Measurements from ENCODE around the gene VWF. TPM values are rescaled to one million over a fixed set of nuclear protein-coding genes. Genes with fewer than 3 reads are reported as not detected.

Gene VWF
- total RNA-seq, 2 experiments from 2014 or later, result not detected

DNA sequence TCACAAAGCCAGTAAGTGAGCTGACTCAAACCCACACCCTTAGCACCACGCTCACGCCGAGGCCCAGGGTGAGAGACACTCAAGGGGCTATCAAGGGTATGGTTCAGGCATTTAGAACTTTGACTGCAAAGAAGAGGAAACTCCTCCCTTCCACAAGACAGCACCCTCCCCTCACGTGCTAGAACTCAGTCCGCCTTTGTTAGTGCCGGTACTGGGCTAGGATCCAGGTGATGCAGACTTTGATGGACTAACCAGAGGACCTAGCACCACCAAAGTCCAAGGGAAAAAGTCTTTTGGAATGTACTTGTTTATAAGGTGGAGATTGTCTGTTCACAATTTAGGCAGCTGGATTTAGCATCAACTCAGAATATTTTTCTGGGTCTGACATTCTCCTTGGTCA is 33.7 kb downstream of the VWF start:
- H3K4me1 Mint-ChIP-seq, result no peaks in the 10 kb centered on the region
- no peak overlapping the region for H3K27ac Mint-ChIP-seq
- CTCF ChIA-PET, result no interaction called here
- H3K27me3 Mint-ChIP-seq, result peaks cover 17% of the 10 kb centered on the region
- H3K4me3 Mint-ChIP-seq, result no peak overlapping the region
- POLR2A ChIA-PET, result no interaction called here
- no peaks in the 10 kb centered on the region for H3K36me3 Mint-ChIP-seq (ENCODE audit: low read depth)
- DNase-seq, result no peak
- no peaks in the 10 kb centered on the region for H3K9me3 Mint-ChIP-seq

DNA sequence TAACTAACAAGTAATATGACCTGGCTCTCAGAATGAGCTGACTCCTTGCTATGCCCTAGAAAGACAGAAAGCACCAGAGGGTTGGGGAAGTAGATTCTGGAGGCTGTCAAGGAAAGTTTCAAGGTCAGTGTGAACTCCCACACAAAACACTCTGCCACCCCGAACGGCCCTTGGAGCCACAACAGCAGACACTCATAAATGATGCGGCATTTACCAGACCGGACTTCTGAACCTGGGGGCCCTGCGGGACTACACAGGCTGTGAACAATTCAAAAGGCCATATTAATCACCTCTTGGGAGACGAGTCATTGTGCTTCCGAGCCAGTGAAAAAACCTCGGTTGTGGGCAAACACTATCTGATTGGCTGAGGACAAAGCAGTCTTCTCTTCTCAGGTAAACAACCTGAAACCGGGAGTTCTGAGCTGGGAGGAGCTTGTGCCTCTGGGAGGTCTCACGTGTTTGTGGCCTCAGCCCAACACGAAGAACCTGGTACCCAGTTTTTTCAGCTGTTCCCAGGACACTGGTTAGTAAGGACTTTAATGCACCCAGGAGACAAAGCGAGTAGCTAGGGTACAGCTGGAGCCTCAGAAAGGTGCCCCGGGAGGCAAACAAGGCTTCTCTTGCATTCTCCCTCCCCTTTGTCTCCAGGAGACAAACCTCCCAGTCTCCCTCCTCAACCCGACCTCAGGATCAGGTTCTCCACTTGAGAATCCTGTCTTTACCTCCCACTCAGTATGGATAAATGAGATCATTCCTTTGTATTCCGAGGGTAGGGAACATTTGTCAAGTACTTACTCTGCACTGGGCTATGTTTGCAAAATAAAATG is 35.3 kb downstream of the VWF start:
- Mint-ChIP-seq H3K27me3 (peaks cover 17% of the 10 kb centered on the region), H3K4me1 (no peaks in the 10 kb centered on the region), H3K9me3 (no peaks in the 10 kb centered on the region), H3K4me3 (no peak overlapping the region), H3K36me3 (ENCODE audit: low read depth) (no peaks in the 10 kb centered on the region), H3K27ac (no peak overlapping the region)
- no peak for DNase-seq
- ChIA-PET CTCF (interaction anchor here (1.5 kb wide), 1 partner anchor 106 kb away, joined by 3 read pairs; no protein-coding TSS in a partner anchor), POLR2A (no interaction called here)

- H3K4me1 Mint-ChIP-seq, result no peaks in the 10 kb centered on the region
- DNase-seq, result no peak
- H3K27ac Mint-ChIP-seq, result no peak overlapping the region
- POLR2A ChIA-PET, result no interaction called here
- H3K27me3 Mint-ChIP-seq, result peaks cover 8% of the 10 kb centered on the region
- H3K9me3 Mint-ChIP-seq, result no peaks in the 10 kb centered on the region
- CTCF ChIA-PET, result no interaction called here
- H3K4me3 Mint-ChIP-seq, result no peak overlapping the region
- H3K36me3 Mint-ChIP-seq (ENCODE audit: low read depth), result no peaks in the 10 kb centered on the region
These were observed 38.2 kb downstream of the VWF start for GRCh38 chr12:6086316-6086715.

DNA sequence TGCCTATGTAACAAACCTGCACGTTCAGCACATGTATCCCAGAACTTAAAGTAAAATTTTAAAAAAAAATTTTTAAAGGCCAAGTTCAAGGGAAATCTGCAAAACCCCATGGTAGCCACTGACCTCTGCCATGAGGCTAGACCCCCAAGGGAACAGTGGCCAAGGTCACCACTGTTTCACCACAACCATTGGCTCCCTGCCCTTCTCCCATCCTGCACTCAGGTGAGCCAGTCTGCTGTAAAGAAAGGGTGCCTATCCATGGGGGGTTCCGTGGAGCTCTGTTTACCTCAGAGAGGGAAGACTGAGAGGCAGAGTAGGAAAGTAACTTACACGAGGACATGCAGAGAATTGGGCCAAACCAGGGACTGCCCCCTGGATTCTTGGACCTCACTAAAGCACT is 38.6 kb downstream of the VWF start:
- Mint-ChIP-seq H3K27me3 (peaks cover 7% of the 10 kb centered on the region), H3K4me3 (no peak overlapping the region), H3K27ac (no peak overlapping the region), H3K36me3 (ENCODE audit: low read depth) (no peaks in the 10 kb centered on the region), H3K4me1 (no peaks in the 10 kb centered on the region), H3K9me3 (no peaks in the 10 kb centered on the region)
- ChIA-PET CTCF (no interaction called here), POLR2A (no interaction called here)
- DNase-seq, result no peak

- H3K4me1 Mint-ChIP-seq, result no peaks in the 10 kb centered on the region
- no peaks in the 10 kb centered on the region for H3K36me3 Mint-ChIP-seq (ENCODE audit: low read depth)
- DNase-seq, result no peak
- H3K4me3 Mint-ChIP-seq, result no peak overlapping the region
- H3K27me3 Mint-ChIP-seq, result peaks cover 4% of the 10 kb centered on the region
- H3K27ac Mint-ChIP-seq, result no peak overlapping the region
- ChIA-PET CTCF (no interaction called here), POLR2A (interaction anchor here (1.4 kb wide), 1 partner anchor 10 kb away, joined by 4 read pairs; no protein-coding TSS in a partner anchor)
- no peaks in the 10 kb centered on the region for H3K9me3 Mint-ChIP-seq
These were observed 39.5 kb downstream of the VWF start for GRCh38 chr12:6084969-6085450.

DNA sequence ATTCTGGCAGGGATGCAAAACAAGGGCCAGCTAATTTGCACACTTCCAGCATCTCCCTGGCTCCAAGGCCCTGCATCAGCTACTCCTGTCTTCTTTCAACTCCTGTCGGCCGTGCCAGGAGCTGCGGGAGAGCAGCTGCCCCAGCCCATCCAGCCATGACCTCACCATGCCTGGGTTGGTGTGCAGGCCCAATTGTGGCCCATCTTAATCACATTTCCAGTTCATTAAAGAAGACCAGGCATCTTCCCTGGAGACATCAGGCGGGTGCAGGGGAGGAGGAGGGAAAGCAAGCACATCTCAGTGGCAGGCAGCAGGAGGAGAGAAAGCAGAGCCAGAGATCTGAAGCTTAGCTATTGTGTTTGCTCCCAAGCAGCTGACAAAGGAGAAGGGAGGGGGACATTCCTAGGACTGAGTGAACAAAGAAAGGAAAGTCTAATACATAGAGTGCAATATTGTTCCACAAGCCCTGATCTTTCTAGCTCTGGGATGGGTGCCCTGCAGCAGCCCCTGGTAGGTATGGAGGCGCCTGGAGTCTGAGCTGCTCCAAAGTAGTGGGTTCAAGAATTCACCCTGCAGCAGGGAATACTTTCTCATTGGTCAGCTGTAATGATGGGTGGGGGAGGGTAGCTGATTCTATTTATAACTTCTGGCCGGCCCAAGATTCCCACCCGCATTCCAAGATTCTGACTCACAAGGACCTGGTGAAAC is 40.1 kb downstream of the VWF start:
- no peaks in the 10 kb centered on the region for H3K36me3 Mint-ChIP-seq (ENCODE audit: low read depth)
- ChIA-PET POLR2A (interaction anchor here (1.4 kb wide), 1 partner anchor 9 kb away, joined by 4 read pairs; no protein-coding TSS in a partner anchor), CTCF (interaction anchor here (1.3 kb wide), 1 partner anchor 8 kb away, joined by 3 read pairs; no protein-coding TSS in a partner anchor)
- DNase-seq, result no peak
- peaks cover 2% of the 10 kb centered on the region for H3K27me3 Mint-ChIP-seq
- no peaks in the 10 kb centered on the region for H3K9me3 Mint-ChIP-seq
- H3K4me3 Mint-ChIP-seq, result no peak overlapping the region
- H3K27ac Mint-ChIP-seq, result no peak overlapping the region
- no peaks in the 10 kb centered on the region for H3K4me1 Mint-ChIP-seq

DNA sequence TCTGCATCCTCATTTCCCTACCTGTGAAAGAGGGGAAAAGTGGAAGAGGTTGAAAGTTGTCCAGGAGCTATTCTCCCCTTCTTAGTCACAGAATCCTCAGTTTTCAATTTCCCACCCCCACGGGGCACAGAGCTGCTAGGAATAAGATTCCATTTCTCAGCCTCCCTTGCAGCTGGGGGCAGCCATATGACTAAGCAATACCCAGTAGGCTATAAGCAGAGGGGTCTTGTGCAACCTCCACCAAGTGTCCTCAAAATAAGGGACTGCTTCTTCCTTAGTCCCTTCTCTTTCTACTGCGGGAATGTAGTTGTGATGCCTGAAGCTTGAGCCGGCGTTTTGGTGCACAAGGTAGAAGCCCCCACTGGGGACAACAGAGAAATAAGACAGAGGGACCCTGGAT is 40.9 kb downstream of the VWF start:
- H3K4me3 Mint-ChIP-seq, result no peak overlapping the region
- ChIA-PET POLR2A (no interaction called here), CTCF (interaction anchor here (1.3 kb wide), 1 partner anchor 9 kb away, joined by 3 read pairs; no protein-coding TSS in a partner anchor)
- H3K36me3 Mint-ChIP-seq (ENCODE audit: low read depth), result no peaks in the 10 kb centered on the region
- no peak overlapping the region for H3K27ac Mint-ChIP-seq
- H3K4me1 Mint-ChIP-seq, result no peaks in the 10 kb centered on the region
- no peak for DNase-seq
- H3K9me3 Mint-ChIP-seq, result no peaks in the 10 kb centered on the region
- peaks cover 2% of the 10 kb centered on the region for H3K27me3 Mint-ChIP-seq

DNA sequence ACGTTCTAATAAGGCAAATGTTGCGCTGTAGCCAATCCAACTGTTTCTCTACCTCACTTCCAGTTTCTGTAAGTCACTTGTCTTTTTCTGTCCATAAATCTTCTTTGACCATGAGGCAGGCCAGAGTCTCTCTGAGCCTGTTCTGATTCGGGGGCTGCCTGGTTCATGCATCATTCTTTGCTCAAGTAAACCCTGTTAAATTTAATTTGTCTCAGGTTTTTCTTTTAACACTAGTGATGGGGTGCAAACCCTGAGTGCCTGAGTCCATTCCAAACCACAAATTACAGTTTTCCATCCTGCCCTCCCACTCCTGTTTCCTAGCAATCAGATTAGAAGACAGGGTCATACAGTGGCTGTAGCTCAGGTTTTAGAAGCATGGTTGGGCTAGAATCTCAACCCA is 41.9 kb downstream of the VWF start:
- Mint-ChIP-seq H3K36me3 (ENCODE audit: low read depth) (no peaks in the 10 kb centered on the region), H3K4me1 (no peaks in the 10 kb centered on the region), H3K27me3 (peaks cover 2% of the 10 kb centered on the region), H3K4me3 (no peak overlapping the region), H3K27ac (no peak overlapping the region), H3K9me3 (no peaks in the 10 kb centered on the region)
- ChIA-PET CTCF (interaction anchor here (1.1 kb wide), 1 partner anchor 204 kb away, joined by 3 read pairs; no protein-coding TSS in a partner anchor), POLR2A (no interaction called here)
- DNase-seq, result no peak

DNA sequence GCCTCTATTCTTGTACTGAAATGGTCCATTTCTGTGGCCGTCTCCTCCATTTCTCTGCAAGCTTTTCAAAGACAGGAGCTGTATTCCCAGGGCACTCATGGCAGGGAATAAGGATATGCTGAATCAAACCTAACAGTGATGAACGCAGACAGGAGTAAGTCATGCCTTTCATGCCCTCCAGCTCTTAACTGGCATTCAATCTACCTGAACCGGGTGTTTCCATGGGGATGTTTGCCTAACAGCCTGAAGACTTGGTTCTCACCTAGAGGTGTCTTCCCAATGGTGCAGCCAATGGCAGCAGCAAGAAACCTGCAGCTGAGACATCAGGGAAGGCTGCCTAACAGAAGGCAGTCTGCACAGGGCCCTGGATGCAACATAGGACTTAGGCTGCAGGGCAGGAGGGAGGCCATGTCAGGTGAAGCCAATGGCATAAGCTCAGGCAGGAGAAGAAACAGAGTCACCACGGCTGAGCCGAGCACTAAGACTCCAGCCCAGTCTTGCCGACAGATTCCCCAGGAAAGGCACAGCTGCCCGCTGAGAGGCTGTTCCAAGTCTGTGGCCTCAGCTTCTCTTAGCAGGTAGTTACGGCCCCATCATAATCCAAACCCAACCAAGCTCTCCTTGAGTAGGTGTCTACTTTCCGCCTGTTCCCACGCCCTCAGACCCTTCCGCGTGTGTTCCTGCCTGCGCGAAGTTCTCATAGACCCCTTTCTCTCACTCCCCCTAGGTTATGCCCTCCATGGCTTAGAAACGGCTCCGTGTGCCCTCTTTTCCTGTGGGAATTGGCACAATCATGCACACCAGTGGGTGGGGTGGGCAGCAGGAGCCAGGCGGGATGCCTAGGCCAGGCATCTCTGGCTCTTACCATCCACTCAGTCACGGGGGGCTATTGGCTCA is 44.1 kb downstream of the VWF start:
- POLR2A ChIA-PET, result no interaction called here
- Mint-ChIP-seq H3K4me1 (peaks cover 9% of the 10 kb centered on the region), H3K36me3 (ENCODE audit: low read depth) (no peaks in the 10 kb centered on the region), H3K27me3 (peaks cover 12% of the 10 kb centered on the region), H3K27ac (no peak overlapping the region), H3K4me3 (no peak overlapping the region), H3K9me3 (no peaks in the 10 kb centered on the region)
- no peak for DNase-seq
- CTCF ChIA-PET, result interaction anchor here (1.4 kb wide), 1 partner anchor 198 kb away, joined by 3 read pairs; no protein-coding TSS in a partner anchor

DNA sequence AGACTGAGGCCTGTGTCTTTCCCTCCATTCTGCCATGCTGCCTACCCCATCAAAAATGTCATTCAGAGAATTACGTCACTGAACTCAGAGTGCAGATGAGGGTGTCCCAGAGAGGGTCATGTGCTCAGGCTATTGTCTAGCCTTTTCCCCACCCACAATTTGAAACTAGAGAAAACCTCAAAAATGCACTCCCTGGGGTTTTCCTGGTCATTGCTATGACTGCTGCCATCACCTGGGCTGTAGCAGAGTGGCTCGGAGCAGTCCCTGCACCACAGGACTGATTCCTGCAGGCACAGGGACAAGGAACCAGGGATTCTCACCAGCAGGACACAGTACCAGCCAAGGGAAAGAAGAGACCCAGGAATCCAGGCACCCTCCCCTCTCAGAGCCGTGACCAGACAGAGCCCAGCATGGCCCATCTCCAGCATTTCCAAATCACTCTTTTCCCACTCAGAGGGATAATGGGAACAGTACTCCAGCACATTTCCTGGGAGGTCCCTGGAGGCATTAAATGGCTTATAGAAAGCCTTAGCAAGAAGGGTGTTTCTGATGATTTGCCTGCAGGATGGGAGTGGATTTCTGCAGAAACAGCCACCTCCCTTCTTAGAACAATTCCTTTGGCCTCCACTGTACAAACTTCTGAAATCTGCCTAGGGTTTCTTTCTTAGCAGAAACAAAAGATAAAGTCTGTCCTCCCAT is 45.9 kb downstream of the VWF start:
- Mint-ChIP-seq H3K27ac (no peak overlapping the region), H3K4me3 (no peak overlapping the region), H3K4me1 (peaks cover 25% of the 10 kb centered on the region), H3K27me3 (peaks cover 28% of the 10 kb centered on the region), H3K9me3 (no peaks in the 10 kb centered on the region), H3K36me3 (ENCODE audit: low read depth) (no peaks in the 10 kb centered on the region)
- ChIA-PET CTCF (no interaction called here), POLR2A (no interaction called here)
- DNase-seq, result no peak

GRCh38 chr12:6077692-6078083 is 46.8 kb downstream of the VWF start:
- POLR2A ChIA-PET, result no interaction called here
- Mint-ChIP-seq H3K36me3 (ENCODE audit: low read depth) (no peaks in the 10 kb centered on the region), H3K27ac (no peak overlapping the region), H3K9me3 (no peaks in the 10 kb centered on the region), H3K4me1 (peaks cover 25% of the 10 kb centered on the region), H3K4me3 (no peak overlapping the region), H3K27me3 (peaks cover 34% of the 10 kb centered on the region)
- CTCF ChIA-PET, result no interaction called here
- DNase-seq, result no peak

Data from activated CD4-positive, alpha-beta memory T cell treated with anti-CD3 and anti-CD28 coated beads, Interleukin-2, amount 10 ng/mL, durations not matched to agents 7 days and 5 days (primary cell).